ENCODE results near the gene IL22RA1.

Gene IL22RA1

GRCh38 chr1:24075946-24076345 is 67.0 kb downstream of the IL22RA1 start:
- H4K91ac ChIP-seq (ENCODE audit: low read length) = no peak overlapping the region
- no peak overlapping the region for H3K18ac ChIP-seq (ENCODE audit: low read depth in 1 of 2, low read length in 2 of 2)
- no peak overlapping the region for H2BK15ac ChIP-seq (ENCODE audit: low read depth, poor library complexity, severe bottlenecking)
- DNase-seq = no peak
- peaks cover 2% of the 10 kb centered on the region for H3K4me1 ChIP-seq (ENCODE audit: control insufficient read depth, insufficient read depth, low read depth, low read length)
- no peaks in the 10 kb centered on the region for H3K79me1 ChIP-seq (replicated peaks; ENCODE audit: low read length, poor library complexity, severe bottlenecking)
- no peak overlapping the region for H3K23ac ChIP-seq (ENCODE audit: low read length in 2 of 2)
- no peak overlapping the region for H2AFZ ChIP-seq (ENCODE audit: low read depth, low read length)
- no peak overlapping the region for H4K8ac ChIP-seq (ENCODE audit: low read length)
- H2AK5ac ChIP-seq (ENCODE audit: low read length, severe bottlenecking) = no peak overlapping the region
- 92% methylated on average over 8 of the region's 8 CpGs for WGBS
- H3K14ac ChIP-seq (ENCODE audit: low read length in 2 of 2) = no peak overlapping the region
- no peak overlapping the region for H2BK5ac ChIP-seq (ENCODE audit: low read depth, low read length, poor library complexity, severe bottlenecking)
- no peak overlapping the region for H3K27ac ChIP-seq (ENCODE audit: low read length, poor library complexity, severe bottlenecking)
- H3K36me3 ChIP-seq (ENCODE audit: control insufficient read depth in 1 of 2, insufficient read depth in 2 of 2, low read depth in 1 of 2, low read length in 2 of 2) = no peaks in the 10 kb centered on the region
- peaks cover 3 to 14% of the 10 kb centered on the region in 2 experiments for H3K27me3 ChIP-seq (ENCODE audit: control insufficient read depth in 1 of 2, insufficient read depth in 1 of 2, low read length in 2 of 2)
- no peak overlapping the region for H3K4ac ChIP-seq (ENCODE audit: low read depth in 1 of 2, low read length in 2 of 2)
- no peaks in the 10 kb centered on the region for H3K9me3 ChIP-seq (ENCODE audit: control insufficient read depth, low read length)
- H3K4me3 ChIP-seq (ENCODE audit: insufficient read depth in 1 of 2, low read depth in 1 of 2, low read length in 2 of 2) = no peak overlapping the region
- no peak overlapping the region for H3K4me2 ChIP-seq (ENCODE audit: low read length, poor library complexity, severe bottlenecking)
- H2BK120ac ChIP-seq (ENCODE audit: low read depth, low read length) = no peak overlapping the region
- H3K9ac ChIP-seq (ENCODE audit: low read length) = no peak overlapping the region
- H2BK12ac ChIP-seq (ENCODE audit: low read length in 2 of 2) = no peak overlapping the region

- Histone ChIP-seq H3K27me3 (ENCODE audit: control insufficient read depth in 1 of 2, insufficient read depth in 1 of 2, low read length in 2 of 2) (peaks cover 3 to 10% of the 10 kb centered on the region in 2 experiments), H3K4me2 (ENCODE audit: low read length, poor library complexity, severe bottlenecking) (no peak overlapping the region), H3K9ac (ENCODE audit: low read length) (no peak overlapping the region), H3K36me3 (ENCODE audit: control insufficient read depth in 1 of 2, insufficient read depth in 2 of 2, low read depth in 1 of 2, low read length in 2 of 2) (no peaks in the 10 kb centered on the region), H3K4me3 (ENCODE audit: insufficient read depth in 1 of 2, low read depth in 1 of 2, low read length in 2 of 2) (no peak overlapping the region), H2BK15ac (ENCODE audit: low read depth, poor library complexity, severe bottlenecking) (no peak overlapping the region), H3K23ac (ENCODE audit: low read length in 2 of 2) (no peak overlapping the region), H3K18ac (ENCODE audit: low read depth in 1 of 2, low read length in 2 of 2) (no peak overlapping the region), H3K4me1 (ENCODE audit: control insufficient read depth, insufficient read depth, low read depth, low read length) (peaks cover 4% of the 10 kb centered on the region), H2BK5ac (ENCODE audit: low read depth, low read length, poor library complexity, severe bottlenecking) (no peak overlapping the region), H4K8ac (ENCODE audit: low read length) (no peak overlapping the region), H3K9me3 (ENCODE audit: control insufficient read depth, low read length) (no peaks in the 10 kb centered on the region), H3K4ac (ENCODE audit: low read depth in 1 of 2, low read length in 2 of 2) (no peak overlapping the region), H3K79me1 (replicated peaks; ENCODE audit: low read length, poor library complexity, severe bottlenecking) (no peaks in the 10 kb centered on the region), H2BK12ac (ENCODE audit: low read length in 2 of 2) (no peak overlapping the region), H2AFZ (ENCODE audit: low read depth, low read length) (no peak overlapping the region), H3K27ac (ENCODE audit: low read length, poor library complexity, severe bottlenecking) (no peak overlapping the region), H4K91ac (ENCODE audit: low read length) (no peak overlapping the region), H2BK120ac (ENCODE audit: low read depth, low read length) (no peak overlapping the region), H2AK5ac (ENCODE audit: low read length, severe bottlenecking) (no peak overlapping the region), H3K14ac (ENCODE audit: low read length in 2 of 2) (no peak overlapping the region)
- 87% methylated on average over 3 of the region's 4 CpGs for WGBS
- no peak for DNase-seq
These were observed 67.4 kb downstream of the IL22RA1 start for GRCh38 chr1:24075590-24075854.

- WGBS = 81% methylated on average over 11 of the region's 15 CpGs
- H2BK120ac ChIP-seq (ENCODE audit: low read depth, low read length) = no peak overlapping the region
- H3K27me3 ChIP-seq (ENCODE audit: control insufficient read depth in 1 of 2, insufficient read depth in 1 of 2, low read length in 2 of 2) = peaks cover 3 to 10% of the 10 kb centered on the region in 2 experiments
- no peak overlapping the region for H3K4ac ChIP-seq (ENCODE audit: low read depth in 1 of 2, low read length in 2 of 2)
- DNase-seq = no peak
- H3K4me1 ChIP-seq (ENCODE audit: control insufficient read depth, insufficient read depth, low read depth, low read length) = peaks cover 4% of the 10 kb centered on the region
- no peak overlapping the region for H3K27ac ChIP-seq (ENCODE audit: low read length, poor library complexity, severe bottlenecking)
- H3K36me3 ChIP-seq (ENCODE audit: control insufficient read depth in 1 of 2, insufficient read depth in 2 of 2, low read depth in 1 of 2, low read length in 2 of 2) = no peaks in the 10 kb centered on the region
- H4K8ac ChIP-seq (ENCODE audit: low read length) = no peak overlapping the region
- H2BK12ac ChIP-seq (ENCODE audit: low read length in 2 of 2) = no peak overlapping the region
- no peak overlapping the region for H3K4me2 ChIP-seq (ENCODE audit: low read length, poor library complexity, severe bottlenecking)
- H3K18ac ChIP-seq (ENCODE audit: low read depth in 1 of 2, low read length in 2 of 2) = no peak overlapping the region
- no peak overlapping the region for H2AFZ ChIP-seq (ENCODE audit: low read depth, low read length)
- H2BK15ac ChIP-seq (ENCODE audit: low read depth, poor library complexity, severe bottlenecking) = no peak overlapping the region
- H3K79me1 ChIP-seq (replicated peaks; ENCODE audit: low read length, poor library complexity, severe bottlenecking) = no peaks in the 10 kb centered on the region
- no peak overlapping the region for H4K91ac ChIP-seq (ENCODE audit: low read length)
- no peak overlapping the region for H2BK5ac ChIP-seq (ENCODE audit: low read depth, low read length, poor library complexity, severe bottlenecking)
- no peak overlapping the region for H3K9ac ChIP-seq (ENCODE audit: low read length)
- no peak overlapping the region for H2AK5ac ChIP-seq (ENCODE audit: low read length, severe bottlenecking)
- no peak overlapping the region for H3K14ac ChIP-seq (ENCODE audit: low read length in 2 of 2)
- no peaks in the 10 kb centered on the region for H3K9me3 ChIP-seq (ENCODE audit: control insufficient read depth, low read length)
- H3K23ac ChIP-seq (ENCODE audit: low read length in 2 of 2) = no peak overlapping the region
- no peak overlapping the region for H3K4me3 ChIP-seq (ENCODE audit: insufficient read depth in 1 of 2, low read depth in 1 of 2, low read length in 2 of 2)
These were observed 67.9 kb downstream of the IL22RA1 start for GRCh38 chr1:24074817-24075589.

GRCh38 chr1:24074196-24074595 is 68.7 kb downstream of the IL22RA1 start:
- Histone ChIP-seq H2BK5ac (ENCODE audit: low read depth, low read length, poor library complexity, severe bottlenecking) (no peak overlapping the region), H3K9ac (ENCODE audit: low read length) (no peak overlapping the region), H3K4me1 (ENCODE audit: control insufficient read depth, insufficient read depth, low read depth, low read length) (peaks cover 4% of the 10 kb centered on the region), H3K4me3 (ENCODE audit: insufficient read depth in 1 of 2, low read depth in 1 of 2, low read length in 2 of 2) (no peak overlapping the region), H3K18ac (ENCODE audit: low read depth in 1 of 2, low read length in 2 of 2) (no peak overlapping the region), H2BK12ac (ENCODE audit: low read length in 2 of 2) (no peak overlapping the region), H3K14ac (ENCODE audit: low read length in 2 of 2) (no peak overlapping the region), H3K4ac (ENCODE audit: low read depth in 1 of 2, low read length in 2 of 2) (no peak overlapping the region), H4K91ac (ENCODE audit: low read length) (no peak overlapping the region), H3K79me1 (replicated peaks; ENCODE audit: low read length, poor library complexity, severe bottlenecking) (no peaks in the 10 kb centered on the region), H3K4me2 (ENCODE audit: low read length, poor library complexity, severe bottlenecking) (no peak overlapping the region), H4K8ac (ENCODE audit: low read length) (no peak overlapping the region), H2AK5ac (ENCODE audit: low read length, severe bottlenecking) (no peak overlapping the region), H2BK120ac (ENCODE audit: low read depth, low read length) (no peak overlapping the region), H2AFZ (ENCODE audit: low read depth, low read length) (no peak overlapping the region), H3K9me3 (ENCODE audit: control insufficient read depth, low read length) (no peaks in the 10 kb centered on the region), H3K36me3 (ENCODE audit: control insufficient read depth in 1 of 2, insufficient read depth in 2 of 2, low read depth in 1 of 2, low read length in 2 of 2) (no peaks in the 10 kb centered on the region), H3K27ac (ENCODE audit: low read length, poor library complexity, severe bottlenecking) (no peak overlapping the region), H2BK15ac (ENCODE audit: low read depth, poor library complexity, severe bottlenecking) (no peak overlapping the region), H3K23ac (ENCODE audit: low read length in 2 of 2) (no peak overlapping the region), H3K27me3 (ENCODE audit: control insufficient read depth in 1 of 2, insufficient read depth in 1 of 2, low read length in 2 of 2) (peaks cover 3 to 10% of the 10 kb centered on the region in 2 experiments)
- no peak for DNase-seq
- 95% methylated on average over 5 of the region's 5 CpGs for WGBS
